ENCODE data around the gene P4HA3. TPM values are rescaled to one million over a fixed set of nuclear protein-coding genes. Genes with fewer than 3 reads are reported as not detected.

The P4HA3 gene
- total and polyA plus RNA-seq, 7 donors = 0.03 to 2.2 (median 0.22) TPM; not detected in 1

- no peak for TF ChIP-seq CTCF (IDR thresholded peaks at IDR 0.05)
- intact Hi-C loops (cut with DNase I) = no loop called here
- peaks cover 3 to 68% of the 10 kb centered on the region in 2 donors for H3K36me3 ChIP-seq (ENCODE audit: insufficient read depth in 1 of 2, low read depth in 1 of 2)
- H3K4me3 ChIP-seq = no peak overlapping the region
- ATAC-seq (peak; percentile 53 to 91 (median 72)), DNase-seq (no peak)
- H3K9me3 ChIP-seq = no peaks in the 10 kb centered on the region
- peak overlapping the region; percentile 68 for H3K27ac ChIP-seq
- 47 to 63% (median 50%) methylated on average over 6 of the region's 6 CpGs for WGBS, 3 donors
- H3K27me3 ChIP-seq (ENCODE audit: insufficient read depth in 3 of 3, low read length in 2 of 3) = no peaks in the 10 kb centered on the region
- H3K4me1 ChIP-seq = peaks cover 12% of the 10 kb centered on the region
These were observed 79.0 kb downstream of the P4HA3 start for GRCh38 chr11:74232311-74232950.

GRCh38 chr11:74226907-74227306 lies 84.5 kb downstream of the P4HA3 start:
- peaks cover 0 to 33% of the 10 kb centered on the region in 2 donors for H3K36me3 ChIP-seq (ENCODE audit: insufficient read depth in 1 of 2, low read depth in 1 of 2)
- intact Hi-C loops (cut with DNase I) = no loop called here
- H3K27ac ChIP-seq = peak overlapping the region; percentile 23
- TF ChIP-seq CTCF (IDR thresholded peaks at IDR 0.05) = no peak
- peaks cover 13% of the 10 kb centered on the region for H3K4me1 ChIP-seq
- no peaks in the 10 kb centered on the region for H3K9me3 ChIP-seq
- WGBS, 3 donors = 20 to 50% (median 41%) methylated on average over 2 of the region's 2 CpGs
- DNase-seq (no peak), ATAC-seq (peak in 2 of 4 donors; percentile 38 to 46)
- no peak overlapping the region for H3K4me3 ChIP-seq
- no peaks in the 10 kb centered on the region for H3K27me3 ChIP-seq (ENCODE audit: insufficient read depth in 3 of 3, low read length in 2 of 3)

GRCh38 chr11:74225565-74225964 lies 85.9 kb downstream of the P4HA3 start:
- intact Hi-C loops (cut with DNase I) = no loop called here
- no peak overlapping the region for H3K27ac ChIP-seq
- H3K4me3 ChIP-seq = no peak overlapping the region
- 97 to 98% (median 97%) methylated on average over 4 of the region's 4 CpGs for WGBS, 3 donors
- no peaks in the 10 kb centered on the region for H3K9me3 ChIP-seq
- no peak for ATAC-seq
- H3K36me3 ChIP-seq (ENCODE audit: insufficient read depth in 1 of 2, low read depth in 1 of 2) = peaks cover 0 to 19% of the 10 kb centered on the region in 2 donors
- TF ChIP-seq CTCF (IDR thresholded peaks at IDR 0.05) = no peak
- H3K27me3 ChIP-seq (ENCODE audit: insufficient read depth in 3 of 3, low read length in 2 of 3) = no peaks in the 10 kb centered on the region
- H3K4me1 ChIP-seq = peaks cover 13% of the 10 kb centered on the region
- DNase-seq = no peak

GRCh38 chr11:74221816-74222215 lies 89.6 kb downstream of the P4HA3 start:
- no peaks in the 10 kb centered on the region for H3K9me3 ChIP-seq
- H3K4me1 ChIP-seq = no peaks in the 10 kb centered on the region
- ATAC-seq (no peak), DNase-seq (no peak)
- H3K36me3 ChIP-seq (ENCODE audit: insufficient read depth in 1 of 2, low read depth in 1 of 2) = peaks cover 0 to 11% of the 10 kb centered on the region in 2 donors
- intact Hi-C loops (cut with DNase I) = no loop called here
- TF ChIP-seq CTCF (IDR thresholded peaks at IDR 0.05) = no peak
- no peak overlapping the region for H3K4me3 ChIP-seq
- WGBS, 3 donors = 71 to 82% (median 73%) methylated on average over 1 of the region's 1 CpG
- H3K27me3 ChIP-seq (ENCODE audit: insufficient read depth in 3 of 3, low read length in 2 of 3) = no peaks in the 10 kb centered on the region
- no peak overlapping the region for H3K27ac ChIP-seq

- no peaks in the 10 kb centered on the region for H3K27me3 ChIP-seq (ENCODE audit: insufficient read depth in 3 of 3, low read length in 2 of 3)
- no peak for ATAC-seq
- WGBS, 3 donors = 95 to 97% (median 97%) methylated on average over 1 of the region's 1 CpG
- intact Hi-C loops (cut with DNase I) = no loop called here
- peaks cover 0 to 10% of the 10 kb centered on the region in 2 donors for H3K36me3 ChIP-seq (ENCODE audit: insufficient read depth in 1 of 2, low read depth in 1 of 2)
- no peak overlapping the region for H3K4me3 ChIP-seq
- no peak for DNase-seq
- no peaks in the 10 kb centered on the region for H3K9me3 ChIP-seq
- H3K27ac ChIP-seq = no peak overlapping the region
- TF ChIP-seq CTCF (IDR thresholded peaks at IDR 0.05) = no peak
- H3K4me1 ChIP-seq = no peaks in the 10 kb centered on the region
These were observed 91.1 kb downstream of the P4HA3 start for GRCh38 chr11:74220376-74220775.
